ENCODE data around the gene HEATR9.

DNA sequence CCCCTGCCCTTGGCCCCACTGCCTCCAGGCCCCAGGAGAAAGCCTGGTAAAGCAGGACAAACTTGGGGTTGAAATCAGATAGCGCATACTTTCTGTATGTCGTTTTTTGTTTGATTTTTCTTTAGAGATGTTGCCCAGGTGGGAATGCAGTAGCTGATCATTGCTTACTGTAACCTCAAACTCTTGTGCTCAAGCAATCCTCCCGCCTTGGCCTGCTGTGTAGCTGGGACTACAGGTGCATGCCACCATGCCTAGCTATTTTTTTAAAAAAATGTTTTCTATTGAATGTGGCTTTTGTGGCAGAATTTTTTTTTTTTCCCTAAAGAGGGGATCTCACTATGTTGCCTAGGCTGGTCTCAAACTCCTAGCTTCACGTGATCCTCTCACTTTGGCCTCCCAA is 22.6 kb upstream of the HEATR9 start:
- TF ChIP-seq CTCF (IDR thresholded peaks at IDR 0.05) (no peak), POLR2A (IDR thresholded peaks at IDR 0.05) (no peak)

Data from esophagus squamous epithelium (tissue), 4 donors.